GM12878 (cell line): ENCODE results near the gene TAOK2. TPM values are rescaled to one million over a fixed set of nuclear protein-coding genes. Genes with fewer than 3 reads are reported as not detected.
"Not testable (repeated sequence)": the region's sequence is repeated elsewhere in the genome, so short reads cannot be mapped to it uniquely, and the experiment has no call there.

ENCODE experiments used
- ATAC-seq: fragments of 200-7000 bp; cut with Tn5 transposase; 3 replicates; pipeline ENCODE4 v1.9.1; 2020; ENCODE audit warnings: mild to moderate bottlenecking, moderate library complexity
- BruUV-seq: library from RNA; stranded (reverse); fragments of 400-500 nt; replicated peaks from 2 replicates; lab custom pipeline; 2021; lab: Mats Ljungman, UMichigan
- CTCF ChIA-PET: fragments of 300-600 bp; sonication (Branson Sonifier 250); formaldehyde crosslinking; extraction: SDS; loops from one replicate; lab custom pipeline; 2021; ENCODE audit warnings: inconsistent platforms; lab: Yijun Ruan, JAX
- POLR2A ChIA-PET: fragments of 350-600 bp; formaldehyde crosslinking; extraction: SDS; loops from one replicate; lab custom pipeline; 2021; ENCODE audit warnings: inconsistent platforms; lab: Charles Lee
- RAD21 ChIA-PET: fragments of 300-600 bp; sonication (Branson Sonifier 250); formaldehyde crosslinking; loops from one replicate; lab custom pipeline; 2023; ENCODE audit warnings: antibody characterized with exemption; ENCODE audit not compliant: unreplicated experiment; lab: Charles Lee
- SMC1A ChIA-PET: fragments of 300-600 bp; sonication (Branson Sonifier 250); formaldehyde crosslinking; loops from one replicate; lab custom pipeline; 2023; ENCODE audit not compliant: unreplicated experiment, uncharacterized antibody; lab: Charles Lee
- DNase-seq: peaks from one replicate; pipeline ENCODE4 v3.0.0-alpha.2; 2011; ENCODE audit warnings: low read depth, low spot score
- FAIRE-seq: peaks from 3 replicates; lab custom pipeline; 2011; peaks lifted over from hg19 to GRCh38; lab: Jason Lieb, UNC
- H2AFZ ChIP-seq: 2 replicates; pipeline ENCODE4 v1.6.0; 2011; ENCODE audit warnings: low read depth, low read length, control low read depth; ENCODE audit not compliant: control insufficient read depth
- H3K27ac ChIP-seq: 2 replicates; pipeline ENCODE4 v1.5.1; 2011; ENCODE audit warnings: control low read depth; ENCODE audit not compliant: control insufficient read depth, insufficient read depth
- H3K27me3 ChIP-seq, 2 experiments: replicated peaks in 1 of 2; 2 replicates each; pipeline versions ENCODE4 v1.6.0 to v1.6.1; 2011; ENCODE audit warnings: low read length in 1 of 2; ENCODE audit not compliant: control insufficient read depth in 2 of 2, insufficient read depth in 2 of 2
- H3K36me3 ChIP-seq, 2 experiments: 2 replicates each; pipeline ENCODE4 v1.5.1; 2011; ENCODE audit warnings: low read length in 1 of 2; ENCODE audit not compliant: control insufficient read depth in 2 of 2, insufficient read depth in 2 of 2
- H3K4me1 ChIP-seq: 2 replicates; pipeline ENCODE4 v1.6.1; 2011; ENCODE audit warnings: mild to moderate bottlenecking, low read length, moderate library complexity, mixed read lengths; ENCODE audit not compliant: control insufficient read depth, insufficient read depth
- H3K4me2 ChIP-seq: 2 replicates; pipeline ENCODE4 v1.6.0; 2011; ENCODE audit warnings: control low read depth; ENCODE audit not compliant: control insufficient read depth, insufficient read depth
- H3K4me3 ChIP-seq: fragments of 200-600 bp; sonication (generic); 2 replicates; pipeline ENCODE4 v1.5.1; 2016
- H3K79me2 ChIP-seq: 2 replicates; pipeline ENCODE4 v1.6.0; 2011; ENCODE audit warnings: low read length; ENCODE audit not compliant: control insufficient read depth, insufficient read depth
- H3K9ac ChIP-seq: 2 replicates; pipeline ENCODE4 v1.8.0; 2011; ENCODE audit warnings: low read length, control low read depth, mixed read lengths; ENCODE audit not compliant: control insufficient read depth, insufficient read depth
- H3K9me3 ChIP-seq: replicated peaks from 3 replicates; pipeline ENCODE4 v1.5.1; 2011; ENCODE audit warnings: mild to moderate bottlenecking, low read length; ENCODE audit not compliant: control insufficient read depth, insufficient read depth
- H4K20me1 ChIP-seq: 2 replicates; pipeline ENCODE4 v1.6.0; 2011; ENCODE audit not compliant: control insufficient read depth, insufficient read depth
- ETV6 ChIP-seq, 2 experiments: fragments of 450-650 bp in 1 of 2; IDR thresholded peaks in 1 of 2; conservative IDR thresholded peaks in 1 of 2; 2 replicates each; pipeline ENCODE4 v1.6.1; 2014; ENCODE audit warnings: antibody characterized with exemption in 1 of 2, borderline replicate concordance in 1 of 2, low read depth in 1 of 2, mild to moderate bottlenecking in 1 of 2, moderate library complexity in 1 of 2
- SMAD5 ChIP-seq: IDR thresholded peaks from 2 replicates; pipeline ENCODE4 v1.6.1; 2016; ENCODE audit warnings: antibody characterized with exemption, low read depth
- USF1 ChIP-seq: IDR thresholded peaks from 2 replicates; pipeline ENCODE4 v1.6.1; 2011; ENCODE audit warnings: borderline replicate concordance, low read depth, mild to moderate bottlenecking, moderate library complexity, mixed read lengths, low read length; ENCODE audit not compliant: insufficient read depth; ENCODE audit errors: extremely low read length
- WGBS: methylation state at CpG from one replicate; pipeline ENCODE4 v1.1.6; 2016; ENCODE audit warnings: low lambda C conversion rate; ENCODE audit not compliant: insufficient replicate concordance, insufficient coverage; ENCODE audit errors: missing lambda C conversion rate; 5-methylcytosine and 5-hydroxymethylcytosine counted together
- in situ Hi-C: fragments of 300-500 bp; cut with MboI; formaldehyde crosslinking; loops from 9 replicates; pipeline ENCODE4 v1.14.3; 2018; ENCODE audit warnings: mixed read lengths
- intact Hi-C: fragments of 100-400 bp; cut with micrococcal nuclease; formaldehyde crosslinking; loops from one replicate; pipeline ENCODE4 v1.14.2; 2022; ENCODE audit not compliant: unreplicated experiment
- polyA plus RNA-seq, 11 experiments: library from polyadenylated mRNA; depleted of rRNA in 4 of 11; unstranded in 6 of 11; stranded (reverse) in 5 of 11; fragments of >200 nt; fragmentation: Nextera tagmentation in 4 of 11; fragmentation: Illumina TruSeq in 1 of 11; extraction: Ambion mirVana in 4 of 11; extraction: Trizol in 1 of 11; gene quantifications; 1 replicate in 1 of 11; 2 replicates in 10 of 11; pipeline versions ENCODE4 v1.2.1 to v1.2.3, GENCODE V29; 2011 to 2016; ENCODE audit warnings: inconsistent platforms in 2 of 11, missing spikeins in 2 of 11, low read depth in 1 of 11
- total RNA-seq, 4 experiments: library from RNA; depleted of rRNA in 3 of 4; stranded (reverse); fragments of >200 nt in 3 of 4; fragmentation: Illumina TruSeq in 1 of 4; extraction: Trizol in 1 of 4; gene quantifications; 2 replicates each; pipeline versions ENCODE4 v1.2.1 to v1.2.3, GENCODE V29; 2013 to 2021
- TF ChIP-seq, protein P1 (sequence below): fragments of 450-650 bp; IDR thresholded peaks from 2 replicates; pipeline ENCODE4 v1.6.1; 2016; ENCODE audit warnings: mild to moderate bottlenecking

TAOK2 gene
- total and polyA plus RNA-seq, 10 of the 15 experiments (the other 5 are each of a cell fraction or from before 2014, with no cell fraction given): 0.14 to 40.2 (median 11.6) TPM

DNA sequence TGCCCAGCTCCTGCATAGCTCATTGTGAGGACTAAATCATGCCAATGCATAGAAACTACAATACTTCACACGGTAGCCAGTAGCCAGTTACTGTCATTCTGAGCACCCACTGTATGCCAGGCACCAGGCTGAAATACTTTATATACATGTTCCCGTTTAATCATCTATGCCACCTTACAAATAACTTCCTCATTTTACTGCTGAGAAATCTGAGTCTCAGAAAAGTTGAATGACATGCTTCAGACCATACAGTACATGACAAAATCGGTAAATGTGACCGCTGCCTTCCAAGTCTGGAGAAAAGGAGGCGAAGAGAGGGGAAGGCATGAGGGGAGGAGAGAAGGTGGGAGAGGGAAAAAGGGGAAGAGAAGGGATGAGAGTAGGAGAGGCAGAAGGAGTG lies 66.6 kb downstream of the TAOK2 start:
- peaks cover 3% of the 10 kb centered on the region; the same call in 1 of the 2 replicates for H3K4me1 ChIP-seq
- intact Hi-C loops: no loop called here
- H3K27me3 ChIP-seq: no peaks in the 10 kb centered on the region
- no TSS peak for BruUV-seq
- no peak overlapping the region for H3K4me2 ChIP-seq
- H2AFZ ChIP-seq: no peak overlapping the region
- no peaks in the 10 kb centered on the region for H3K79me2 ChIP-seq
- H3K4me3 ChIP-seq: no peak overlapping the region
- no peak for ATAC-seq
- 7% methylated on average over 5 of the region's 5 CpGs for WGBS
- no peak overlapping the region for H3K27ac ChIP-seq
- H3K9ac ChIP-seq: no peak overlapping the region
- FAIRE-seq: no peak
- ChIA-PET POLR2A (interaction anchor here (1.0 kb wide), 1 partner anchor 17 kb away, joined by 3 read pairs; no protein-coding TSS in a partner anchor), CTCF (interaction anchor here (1.0 kb wide), 1 partner anchor 15 kb away, joined by 4 read pairs; no protein-coding TSS in a partner anchor), RAD21 (interaction anchor here (1.1 kb wide), 1 partner anchor 40 kb away, joined by 3 read pairs; no protein-coding TSS in a partner anchor), SMC1A (no interaction called here)
- H3K36me3 ChIP-seq: no peaks in the 10 kb centered on the region
- DNase-seq: no peak
- no peaks in the 10 kb centered on the region for H3K9me3 ChIP-seq
- TF ChIP-seq, protein P1, sequence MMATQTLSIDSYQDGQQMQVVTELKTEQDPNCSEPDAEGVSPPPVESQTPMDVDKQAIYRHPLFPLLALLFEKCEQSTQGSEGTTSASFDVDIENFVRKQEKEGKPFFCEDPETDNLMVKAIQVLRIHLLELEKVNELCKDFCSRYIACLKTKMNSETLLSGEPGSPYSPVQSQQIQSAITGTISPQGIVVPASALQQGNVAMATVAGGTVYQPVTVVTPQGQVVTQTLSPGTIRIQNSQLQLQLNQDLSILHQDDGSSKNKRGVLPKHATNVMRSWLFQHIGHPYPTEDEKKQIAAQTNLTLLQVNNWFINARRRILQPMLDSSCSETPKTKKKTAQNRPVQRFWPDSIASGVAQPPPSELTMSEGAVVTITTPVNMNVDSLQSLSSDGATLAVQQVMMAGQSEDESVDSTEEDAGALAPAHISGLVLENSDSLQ: peak; percentile 54; the same call in 1 of the 2 replicates
- TF ChIP-seq USF1: no peak
- TF ChIP-seq SMAD5: no peak
- no peak for TF ChIP-seq ETV6 (conservative IDR thresholded peaks at IDR 0.05 in 1 of 2, IDR thresholded peaks at IDR 0.05 in 1 of 2; ENCODE audit: borderline replicate concordance in 1 of 2, low read depth in 1 of 2)
- in situ Hi-C loops: no loop called here
- no peaks in the 10 kb centered on the region for H4K20me1 ChIP-seq

DNA sequence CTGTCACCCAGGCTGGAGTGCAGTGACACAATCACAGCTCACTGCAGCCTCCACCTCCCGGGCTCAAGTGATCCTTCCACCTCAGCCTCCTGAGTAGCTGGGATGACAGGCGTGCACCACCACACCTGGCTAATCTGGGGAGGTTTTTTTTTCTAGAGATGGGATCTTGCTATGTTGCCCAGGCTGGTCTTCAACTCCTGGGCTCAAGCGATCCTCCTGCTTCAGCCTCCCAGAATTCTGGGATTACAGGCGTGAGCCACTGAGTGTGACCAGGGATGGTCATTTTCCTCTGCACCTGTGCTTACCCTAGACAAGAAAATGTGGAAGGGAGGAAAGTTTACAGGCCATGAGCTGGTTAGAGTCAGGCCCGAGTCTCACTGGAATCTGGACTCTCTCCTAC lies 67.0 kb downstream of the TAOK2 start:
- H4K20me1 ChIP-seq, H3K27me3 ChIP-seq, BruUV-seq, H3K27ac ChIP-seq, H3K4me2 ChIP-seq, FAIRE-seq, ATAC-seq, H3K36me3 ChIP-seq, H3K9ac ChIP-seq, H3K4me3 ChIP-seq, DNase-seq, RAD21 ChIA-PET, intact Hi-C loops, H2AFZ ChIP-seq, SMC1A ChIA-PET, H3K9me3 ChIP-seq, in situ Hi-C loops, H3K79me2 ChIP-seq, H3K4me1 ChIP-seq: not testable (repeated sequence)
- POLR2A ChIA-PET: interaction anchor here (1.0 kb wide), 1 partner anchor 17 kb away, joined by 3 read pairs; no protein-coding TSS in a partner anchor
- 18% methylated on average over 5 of the region's 5 CpGs for WGBS
- CTCF ChIA-PET: interaction anchor here (1.1 to 4.5 kb wide), 2 partner anchors 15 to 51 kb away, joined by 4 to 24 read pairs; partner anchors contain the start of gene TBX6
